NCI-H1417 treated with DMSO at 0.1 percent for 48 hours (cell line): ENCODE data around the gene MBD6.
"Not testable (repeated sequence)": the region's sequence is repeated elsewhere in the genome, so short reads cannot be mapped to it uniquely, and the experiment has no call there.

Experiments
- DNase-seq: peaks from one replicate; lab custom pipeline; 2025; lab: John Stamatoyannopoulos, UW

The MBD6 gene

GRCh38 chr12:57488402-57489156 lies 34.0 kb upstream of the MBD6 start:
- no peak for DNase-seq

GRCh38 chr12:57489157-57489641 lies 33.4 kb upstream of the MBD6 start:
- no peak for DNase-seq

- DNase-seq, result no peak
These were observed 32.5 kb upstream of the MBD6 start for GRCh38 chr12:57490126-57490525.

- no peak for DNase-seq
These were observed 31.0 kb upstream of the MBD6 start for GRCh38 chr12:57491393-57492280.

- not testable (repeated sequence) for DNase-seq
These were observed 27.4 kb upstream of the MBD6 start for GRCh38 chr12:57495051-57495701.

GRCh38 chr12:57496822-57497221 lies 25.8 kb upstream of the MBD6 start:
- DNase-seq, result no peak

GRCh38 chr12:57497223-57498131 lies 25.1 kb upstream of the MBD6 start:
- DNase-seq, result no peak

GRCh38 chr12:57498132-57498502 lies 24.5 kb upstream of the MBD6 start:
- DNase-seq, result no peak

GRCh38 chr12:57498571-57498970 lies 24.1 kb upstream of the MBD6 start:
- no peak for DNase-seq

GRCh38 chr12:57500213-57500612 lies 22.4 kb upstream of the MBD6 start:
- no peak for DNase-seq

- DNase-seq, result not testable (repeated sequence)
These were observed 20.2 kb upstream of the MBD6 start for GRCh38 chr12:57502311-57502969.

GRCh38 chr12:57506541-57506940 lies 16.1 kb upstream of the MBD6 start:
- DNase-seq, result not testable (repeated sequence)

GRCh38 chr12:57507796-57508195 lies 14.8 kb upstream of the MBD6 start:
- DNase-seq, result not testable (repeated sequence)

- no peak for DNase-seq
These were observed 11.5 kb upstream of the MBD6 start for GRCh38 chr12:57511161-57511560.

GRCh38 chr12:57511588-57512325 lies 10.9 kb upstream of the MBD6 start:
- DNase-seq, result no peak

- no peak for DNase-seq
These were observed 10.0 kb upstream of the MBD6 start for GRCh38 chr12:57512665-57513064.

- DNase-seq, result no peak
These were observed 9.4 kb upstream of the MBD6 start for GRCh38 chr12:57513266-57513665.

GRCh38 chr12:57513677-57514076 lies 8.9 kb upstream of the MBD6 start:
- DNase-seq, result not testable (repeated sequence)

GRCh38 chr12:57514246-57514645 lies 8.4 kb upstream of the MBD6 start:
- DNase-seq, result not testable (repeated sequence)
